Fibroblast of peridontal ligament (primary cell): Measurements from ENCODE around the gene RIBC2.
A peak's percentile ranks its signal among the peaks of the same experiment; 100 is the strongest.
"Not testable (repeated sequence)": the region's sequence is repeated elsewhere in the genome, so short reads cannot be mapped to it uniquely, and the experiment has no call there.

Experiments
- DNase-seq: peaks from one replicate; pipeline ENCODE4 v3.0.0-alpha.2; 2010; ENCODE audit errors: extremely low read depth

RIBC2 gene

DNA sequence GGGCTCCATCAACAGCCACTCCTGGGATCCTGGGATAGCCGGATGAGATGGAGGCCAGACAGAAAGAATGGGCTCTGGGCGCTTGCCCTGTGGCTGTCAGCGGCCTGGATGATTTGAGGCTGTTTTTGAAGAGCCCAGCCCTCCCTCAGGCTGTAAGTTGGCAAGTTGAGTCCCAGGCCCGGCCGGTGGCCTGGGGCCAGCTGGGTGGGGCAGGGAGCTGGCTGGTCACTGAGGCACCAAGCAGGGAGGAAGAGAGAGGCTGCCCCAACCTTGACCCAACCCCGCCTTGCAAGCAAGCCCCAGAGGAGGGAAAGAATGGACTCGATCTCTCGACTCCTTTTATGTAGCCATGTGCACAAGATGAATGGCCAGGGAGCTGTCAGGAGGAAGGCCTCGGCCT is 34.9 kb downstream of the RIBC2 start:
- no peak for DNase-seq

DNA sequence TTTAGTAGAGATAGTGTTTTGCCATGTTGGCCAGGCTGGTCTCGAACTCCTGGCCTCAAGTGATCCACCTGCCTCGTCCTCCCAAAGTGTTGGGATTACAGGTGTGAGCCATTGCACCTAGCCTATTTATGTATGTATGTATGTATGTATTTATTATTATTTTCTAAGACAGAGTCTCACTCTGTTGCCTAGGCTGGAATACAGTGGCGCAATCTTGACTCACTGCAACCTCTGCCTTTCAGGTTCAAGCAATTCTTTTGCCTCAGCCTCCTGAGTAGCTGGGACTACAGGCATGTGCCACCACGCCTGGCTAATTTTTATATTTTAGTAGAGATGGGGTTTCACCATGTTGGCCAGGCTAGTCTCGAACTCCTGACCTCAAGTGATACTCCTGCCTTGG is 35.9 kb downstream of the RIBC2 start:
- DNase-seq, result not testable (repeated sequence)

- no peak for DNase-seq
Observed at GRCh38 chr22:45450101-45450785, 36.8 kb downstream of the RIBC2 start.

- peak; percentile 100 for DNase-seq
Observed at GRCh38 chr22:45450921-45451651, 37.6 kb downstream of the RIBC2 start.

- no peak for DNase-seq
Observed at GRCh38 chr22:45451972-45452371, 38.5 kb downstream of the RIBC2 start.

GRCh38 chr22:45452565-45453379 is 39.3 kb downstream of the RIBC2 start:
- DNase-seq, result peak; percentile 92

GRCh38 chr22:45453764-45454163 is 40.3 kb downstream of the RIBC2 start:
- no peak for DNase-seq

DNA sequence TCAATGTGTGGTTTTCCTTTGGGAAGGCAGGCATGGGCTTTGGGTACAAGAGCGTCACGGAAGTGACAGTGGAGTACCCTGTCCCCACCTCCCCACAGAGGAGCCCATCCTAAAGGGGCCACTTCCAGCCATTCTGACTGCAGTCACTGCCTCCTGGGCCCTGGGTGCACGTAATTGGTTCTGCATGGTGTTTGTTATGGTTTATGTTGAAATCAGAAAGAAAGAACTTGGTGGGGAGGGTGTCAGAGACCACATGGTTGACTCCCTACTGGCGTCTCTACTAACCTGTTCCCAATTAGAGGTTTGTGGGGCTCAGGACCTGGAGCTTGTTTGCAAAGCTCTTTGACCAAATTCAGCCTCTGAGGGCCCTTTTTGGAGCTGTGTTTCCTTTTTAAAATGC is 40.8 kb downstream of the RIBC2 start:
- DNase-seq, result peak; percentile 96

DNA sequence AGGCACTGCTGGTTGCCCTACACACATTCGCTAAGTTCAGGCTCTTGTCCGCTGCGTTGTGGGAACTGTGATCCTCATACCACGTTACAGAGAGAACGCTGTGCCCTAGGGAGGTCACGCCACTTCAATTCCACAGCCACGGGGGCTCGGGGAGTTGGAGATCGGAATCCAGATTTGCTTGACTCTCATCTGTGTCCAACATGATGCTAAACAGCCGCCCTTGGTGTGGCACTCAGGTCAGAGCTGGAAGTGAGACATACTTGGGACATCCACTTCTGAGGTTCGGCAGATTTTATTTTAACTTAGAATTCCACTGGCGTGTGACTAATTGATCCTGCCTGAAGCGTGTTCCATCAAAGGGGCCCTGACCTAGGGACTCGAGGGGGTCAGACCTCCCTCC is 41.7 kb downstream of the RIBC2 start:
- DNase-seq, result no peak

DNA sequence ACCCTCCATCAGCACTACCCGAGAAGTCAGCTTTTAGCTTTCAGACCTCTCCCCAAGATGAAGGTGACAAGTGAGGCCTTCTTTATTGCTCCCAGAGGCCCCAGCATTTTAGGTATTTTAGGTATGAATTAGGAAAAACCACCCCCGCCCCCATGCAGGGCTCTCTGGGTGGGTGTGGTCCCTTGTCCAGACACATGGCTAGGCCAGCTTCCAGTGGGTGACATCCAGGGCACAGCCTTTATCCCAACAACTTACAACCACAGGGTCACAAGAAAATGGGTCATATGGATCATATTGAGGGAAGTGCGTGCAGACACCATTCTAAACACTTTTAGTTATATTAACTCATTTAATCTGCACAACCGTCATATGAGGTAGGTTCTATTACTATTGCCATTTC is 42.1 kb downstream of the RIBC2 start:
- DNase-seq, result no peak

DNA sequence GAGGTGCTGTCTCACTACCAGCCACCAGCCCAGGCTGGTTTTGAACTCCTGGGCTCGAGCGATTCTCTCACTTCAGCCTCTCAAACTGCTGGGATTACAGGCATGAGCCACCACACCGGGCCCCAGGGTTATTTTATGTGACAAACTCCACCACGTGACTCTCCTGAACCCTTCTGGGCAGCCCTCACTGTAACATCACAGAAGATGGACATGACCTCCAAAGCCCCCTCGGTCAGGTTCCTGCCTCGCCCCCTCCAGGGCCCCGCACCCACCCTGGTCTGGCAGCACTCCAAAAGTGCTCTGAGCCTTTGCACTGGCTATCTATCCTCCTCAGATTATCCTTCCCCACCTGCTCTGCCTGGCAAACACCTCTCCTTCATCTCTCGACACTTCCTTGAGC is 43.3 kb downstream of the RIBC2 start:
- DNase-seq, result no peak

- no peak for DNase-seq
Observed at GRCh38 chr22:45458532-45458931, 45.0 kb downstream of the RIBC2 start.

- no peak for DNase-seq
Observed at GRCh38 chr22:45459235-45459634, 45.7 kb downstream of the RIBC2 start.

DNA sequence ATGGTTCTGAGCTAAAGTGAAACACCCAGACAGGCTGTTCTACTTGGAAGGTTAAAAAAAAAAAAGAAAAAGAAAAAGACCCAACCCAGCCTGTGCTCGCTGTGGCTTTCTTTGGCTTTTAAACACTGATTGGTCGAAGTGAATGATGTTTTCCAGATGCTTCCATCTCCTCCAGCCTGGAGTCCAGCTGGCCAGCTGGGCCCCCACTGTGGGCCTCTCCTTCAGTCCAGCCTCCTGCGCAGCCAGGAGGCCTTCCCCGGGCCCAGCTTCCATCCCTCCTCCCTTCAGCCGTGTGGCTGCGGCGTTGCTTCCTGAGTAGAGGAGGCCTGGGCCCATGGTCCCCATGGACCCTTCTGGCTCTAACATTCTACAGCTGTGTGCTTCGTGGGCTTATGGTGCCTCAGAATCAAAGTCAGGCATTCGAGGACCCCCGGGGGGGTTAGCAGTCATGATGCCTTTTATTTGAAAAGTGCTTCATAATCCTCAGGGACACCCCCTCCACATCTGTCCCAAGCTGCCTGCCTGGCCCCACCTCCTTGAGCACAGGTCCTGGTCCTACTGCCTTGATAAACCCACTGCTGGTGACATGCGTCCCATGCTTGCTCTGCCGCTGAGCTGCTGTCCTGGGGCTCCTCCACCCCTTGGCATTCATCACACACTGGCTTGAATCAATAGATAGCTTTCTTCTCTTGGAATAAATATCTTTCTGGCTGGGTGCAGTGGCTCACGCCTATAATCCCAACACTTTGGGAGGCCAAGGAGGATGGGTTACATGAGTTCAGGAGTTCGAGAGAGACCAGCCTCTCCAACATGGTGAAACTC is 47.0 kb downstream of the RIBC2 start:
- peak; percentile 87 for DNase-seq

DNA sequence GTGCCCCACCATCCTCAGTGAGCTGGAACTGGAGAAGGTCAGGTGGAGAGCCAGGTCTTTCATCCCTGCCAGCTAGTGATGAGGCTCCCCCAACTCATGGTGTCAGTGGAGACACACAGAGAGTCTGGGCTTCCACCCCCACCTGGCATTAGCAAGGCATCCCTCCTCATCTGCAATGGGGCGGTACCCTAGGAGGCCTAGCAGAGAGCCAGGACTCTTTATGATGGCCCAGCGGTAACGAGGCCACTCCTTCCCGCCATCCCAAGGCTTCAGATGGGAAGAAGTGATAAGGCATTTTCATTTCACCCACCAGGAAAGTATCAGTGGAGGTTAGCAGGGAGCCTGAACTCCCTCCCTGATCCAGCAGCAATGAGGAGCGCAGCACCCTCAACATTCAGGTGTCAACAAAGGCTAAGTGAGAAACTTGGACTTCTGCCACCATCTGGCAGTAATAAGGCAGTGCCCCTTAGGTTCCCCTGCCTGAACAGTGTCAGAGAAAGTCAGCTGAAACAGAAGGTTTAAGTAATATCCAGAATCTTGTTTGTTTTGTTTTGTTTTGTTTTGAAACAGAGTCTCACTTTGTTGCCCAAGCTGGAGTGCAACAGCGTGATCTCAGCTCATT is 48.7 kb downstream of the RIBC2 start:
- DNase-seq, result no peak

DNA sequence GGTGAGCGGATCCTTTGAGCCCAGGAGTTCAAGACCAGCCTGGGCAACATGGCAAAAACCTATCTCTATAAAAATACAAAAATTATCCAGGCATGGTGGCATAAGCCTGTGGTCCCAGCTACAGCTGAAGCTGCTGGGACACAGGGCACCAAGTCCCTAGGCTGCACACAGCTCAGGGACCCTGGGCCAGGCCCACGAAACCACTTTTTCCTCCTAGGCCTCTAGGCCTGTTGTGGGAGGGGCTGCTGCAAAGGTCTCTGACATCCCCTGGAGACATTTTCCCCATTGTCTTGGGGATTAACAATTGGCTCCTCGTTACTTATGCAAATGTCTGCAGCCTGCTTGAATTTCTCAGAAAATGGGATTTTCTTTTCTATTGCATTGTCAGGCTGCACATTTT is 50.2 kb downstream of the RIBC2 start:
- not testable (repeated sequence) for DNase-seq

DNA sequence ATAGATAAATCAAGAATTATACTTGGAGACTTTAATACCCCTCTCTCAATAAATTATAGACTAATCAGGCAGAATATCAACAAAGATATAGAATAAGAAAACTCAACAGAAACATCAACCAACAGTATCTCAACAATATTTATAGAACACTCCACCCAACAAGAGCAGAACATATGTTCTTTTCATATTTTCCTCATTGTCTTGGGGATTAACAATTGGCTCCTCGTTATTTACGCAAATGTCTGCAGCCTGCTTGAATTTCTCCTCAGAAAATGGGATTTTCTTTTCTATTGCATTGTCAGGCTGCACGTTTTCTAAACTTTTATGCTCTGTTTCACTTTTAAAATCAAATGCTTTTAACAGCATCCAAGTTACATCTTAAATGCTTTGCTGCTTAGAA is 52.1 kb downstream of the RIBC2 start:
- DNase-seq, result no peak

GRCh38 chr22:45468872-45469271 is 55.4 kb downstream of the RIBC2 start:
- peak; percentile 81 for DNase-seq

GRCh38 chr22:45469281-45470073 is 56.0 kb downstream of the RIBC2 start:
- peak; percentile 82 for DNase-seq

GRCh38 chr22:45470871-45471270 is 57.4 kb downstream of the RIBC2 start:
- no peak for DNase-seq
